SK-N-SH (cell line): ENCODE data around the gene OR8B4. TPM values are rescaled to one million over a fixed set of nuclear protein-coding genes. Genes with fewer than 3 reads are reported as not detected.

ENCODE experiments used
- CTCF ChIA-PET: fragments of 300-600, 350-600 bp; formaldehyde crosslinking; extraction: SDS; loops from one replicate; lab custom pipeline; 2021; lab: Yijun Ruan, JAX
- POLR2A ChIA-PET: fragments of 350-600 bp; sonication (Branson Sonifier 250); formaldehyde crosslinking; extraction: SDS; loops from one replicate; lab custom pipeline; 2020; ENCODE audit warnings: antibody characterized with exemption, inconsistent platforms; lab: Yijun Ruan, JAX
- DNase-seq: peaks from one replicate; pipeline ENCODE4 v3.0.0; 2012
- H2AFZ ChIP-seq: fragments of 200-600 bp; sonication (generic); 2 replicates; pipeline ENCODE4 v1.8.1; 2016; ENCODE audit warnings: antibody characterized with exemption, mild to moderate bottlenecking, low read depth
- H3F3A ChIP-seq: fragments of 200-600 bp; sonication (generic); replicated peaks from 2 replicates; pipeline ENCODE3; 2016; ENCODE audit warnings: antibody characterized with exemption, mild to moderate bottlenecking; ENCODE audit not compliant: insufficient read depth
- H3K27ac ChIP-seq, 2 experiments: fragments of 200-500 bp in 1 of 2; fragments of 200-600 bp in 1 of 2; sonication (Bioruptor generic) in 1 of 2; sonication (generic), shearing (Covaris generic) in 1 of 2; 2 replicates each; pipeline versions ENCODE4 v1.5.1 to v1.6.1; 2014 to 2016; ENCODE audit warnings: low read depth in 2 of 2, inconsistent platforms in 1 of 2, low read length in 1 of 2, mild to moderate bottlenecking in 1 of 2, mixed read lengths in 1 of 2
- H3K27me3 ChIP-seq: fragments of 200-600 bp; sonication (generic), shearing (Covaris generic); 2 replicates; pipeline ENCODE4 v1.6.1; 2016; ENCODE audit warnings: mixed run types; ENCODE audit not compliant: insufficient read depth
- H3K36me3 ChIP-seq, 2 experiments: fragments of 200-500 bp in 1 of 2; fragments of 200-600 bp in 1 of 2; sonication (Bioruptor generic) in 1 of 2; sonication (generic) in 1 of 2; replicated peaks in 1 of 2; 2 replicates each; pipeline versions ENCODE3 to v1.5.1; 2014 to 2016; ENCODE audit warnings: low read length in 1 of 2, mild to moderate bottlenecking in 1 of 2; ENCODE audit not compliant: insufficient read depth in 2 of 2, control insufficient read depth in 1 of 2
- H3K4me1 ChIP-seq, 2 experiments: fragments of 200-500 bp in 1 of 2; fragments of 200-600 bp in 1 of 2; sonication (Bioruptor generic) in 1 of 2; sonication (generic), shearing (Covaris generic) in 1 of 2; 2 replicates each; pipeline versions ENCODE4 v1.5.1 to v1.6.1; 2014 to 2016; ENCODE audit warnings: low read depth in 1 of 2, low read length in 1 of 2, mixed run types in 1 of 2; ENCODE audit not compliant: insufficient read depth in 2 of 2, control insufficient read depth in 1 of 2
- H3K4me2 ChIP-seq: fragments of 200-600 bp; sonication (generic), shearing (Covaris generic); 2 replicates; pipeline ENCODE4 v1.6.1; 2017; ENCODE audit warnings: mixed run types
- H3K4me3 ChIP-seq, 2 experiments: fragments of 200-500 bp in 1 of 2; fragments of 200-600 bp in 1 of 2; sonication (Bioruptor generic) in 1 of 2; sonication (generic), shearing (Covaris generic) in 1 of 2; 2 replicates each; pipeline versions ENCODE4 v1.5.1 to v1.8.1; 2014 to 2016; ENCODE audit warnings: low read depth in 2 of 2, inconsistent platforms in 1 of 2, low read length in 1 of 2, mild to moderate bottlenecking in 1 of 2, mixed read lengths in 1 of 2, moderate library complexity in 1 of 2
- H3K79me2 ChIP-seq: fragments of 200-600 bp; sonication (generic); 2 replicates; pipeline ENCODE4 v1.8.1; 2017; ENCODE audit warnings: mild to moderate bottlenecking; ENCODE audit not compliant: insufficient read depth
- H3K9ac ChIP-seq: fragments of 200-600 bp; sonication (generic); 2 replicates; pipeline ENCODE4 v1.6.1; 2017; ENCODE audit warnings: mixed run types
- H3K9me2 ChIP-seq: fragments of 200-600 bp; sonication (generic); 2 replicates; pipeline ENCODE4 v1.6.1; 2017; ENCODE audit warnings: mixed run types
- H3K9me3 ChIP-seq: fragments of 200-600 bp; sonication (generic); 2 replicates; pipeline ENCODE4 v1.6.1; 2017; ENCODE audit warnings: mixed run types, mild to moderate bottlenecking, moderate library complexity
- H4K20me1 ChIP-seq: fragments of 200-600 bp; sonication (generic); 2 replicates; pipeline ENCODE4 v1.6.1; 2017; ENCODE audit warnings: mild to moderate bottlenecking, mixed run types; ENCODE audit not compliant: insufficient read depth
- EZH2phosphoT487 ChIP-seq: fragments of 200-600 bp; sonication (generic); IDR thresholded peaks from 2 replicates; pipeline ENCODE4 v1.6.1; 2017; ENCODE audit warnings: low read depth, mixed run types, mild to moderate bottlenecking, antibody characterized with exemption, moderate library complexity, borderline replicate concordance
- FOSL2 ChIP-seq: IDR thresholded peaks from 2 replicates; pipeline ENCODE4 v1.4.0; 2012; ENCODE audit warnings: low read depth, mild to moderate bottlenecking, moderate library complexity, borderline replicate concordance
- FOXM1 ChIP-seq: IDR thresholded peaks from 2 replicates; pipeline ENCODE4 v1.4.0; 2012; ENCODE audit warnings: low read depth, mild to moderate bottlenecking
- MXI1 ChIP-seq: IDR thresholded peaks from 2 replicates; pipeline ENCODE4 v1.6.1; 2012; ENCODE audit warnings: mild to moderate bottlenecking, low read depth, low read length, improper control_type of control experiment
- NFIC ChIP-seq: IDR thresholded peaks from 2 replicates; pipeline ENCODE4 v1.4.0; 2012; ENCODE audit warnings: borderline replicate concordance
- SIN3A ChIP-seq: IDR thresholded peaks from 2 replicates; pipeline ENCODE4 v1.6.1; 2012; ENCODE audit warnings: low read depth, mild to moderate bottlenecking, low read length, moderate library complexity, borderline replicate concordance
- SMC3 ChIP-seq: IDR thresholded peaks from 2 replicates; pipeline ENCODE4 v1.6.1; 2012; ENCODE audit warnings: low read depth, low read length, improper control_type of control experiment
- WGBS: methylation state at CpG from one replicate; pipeline ENCODE4 v1.1.6; 2017; ENCODE audit warnings: low lambda C conversion rate; 5-methylcytosine and 5-hydroxymethylcytosine counted together
- polyA plus RNA-seq, 3 experiments: library from polyadenylated mRNA; depleted of rRNA; stranded (reverse); fragments of >200 nt; gene quantifications; 2 replicates each; pipeline ENCODE4 v1.2.3, GENCODE V29; 2012
- TF ChIP-seq, protein P1 (sequence below): IDR thresholded peaks from 2 replicates; pipeline ENCODE4 v1.6.1; 2012; ENCODE audit warnings: mild to moderate bottlenecking, low read depth, low read length, moderate library complexity
- TF ChIP-seq, protein P2 (sequence below): IDR thresholded peaks from 2 replicates; pipeline ENCODE4 v1.4.0; 2012; ENCODE audit warnings: low read depth, borderline replicate concordance
- TF ChIP-seq, protein P3 (sequence below): IDR thresholded peaks from 2 replicates; pipeline ENCODE4 v1.4.0; 2012; ENCODE audit warnings: low read depth
- TF ChIP-seq, protein P4 (sequence below): IDR thresholded peaks from 2 replicates; pipeline ENCODE4; 2012

Gene OR8B4
- polyA plus RNA-seq, 1 of the 3 experiments (the other 2 are of a cell fraction): not detected

DNA sequence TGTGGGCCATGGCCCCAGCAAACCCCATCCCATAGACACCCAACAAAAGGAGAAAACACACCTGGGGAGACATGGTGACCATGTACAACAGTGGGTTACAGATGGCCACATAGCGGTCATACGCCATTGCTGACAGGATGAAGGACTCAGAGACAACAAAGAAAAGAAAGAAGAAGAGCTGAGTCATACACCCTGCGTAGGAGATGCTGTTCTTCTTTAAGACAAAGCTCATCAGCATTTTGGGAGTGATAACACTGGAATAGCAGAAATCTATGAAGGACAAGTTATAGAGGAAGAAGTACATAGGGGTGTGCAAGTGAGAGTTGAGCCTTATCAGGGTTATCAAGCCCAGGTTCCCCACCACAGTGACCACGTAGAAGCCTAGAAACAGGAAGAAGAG, 15.9 kb upstream of the OR8B4 start (continued):
- TF ChIP-seq SMC3 (no peak), FOXM1 (no peak), NFIC (no peak), EZH2phosphoT487 (no peak), SIN3A (no peak)
- TF ChIP-seq, protein P1, sequence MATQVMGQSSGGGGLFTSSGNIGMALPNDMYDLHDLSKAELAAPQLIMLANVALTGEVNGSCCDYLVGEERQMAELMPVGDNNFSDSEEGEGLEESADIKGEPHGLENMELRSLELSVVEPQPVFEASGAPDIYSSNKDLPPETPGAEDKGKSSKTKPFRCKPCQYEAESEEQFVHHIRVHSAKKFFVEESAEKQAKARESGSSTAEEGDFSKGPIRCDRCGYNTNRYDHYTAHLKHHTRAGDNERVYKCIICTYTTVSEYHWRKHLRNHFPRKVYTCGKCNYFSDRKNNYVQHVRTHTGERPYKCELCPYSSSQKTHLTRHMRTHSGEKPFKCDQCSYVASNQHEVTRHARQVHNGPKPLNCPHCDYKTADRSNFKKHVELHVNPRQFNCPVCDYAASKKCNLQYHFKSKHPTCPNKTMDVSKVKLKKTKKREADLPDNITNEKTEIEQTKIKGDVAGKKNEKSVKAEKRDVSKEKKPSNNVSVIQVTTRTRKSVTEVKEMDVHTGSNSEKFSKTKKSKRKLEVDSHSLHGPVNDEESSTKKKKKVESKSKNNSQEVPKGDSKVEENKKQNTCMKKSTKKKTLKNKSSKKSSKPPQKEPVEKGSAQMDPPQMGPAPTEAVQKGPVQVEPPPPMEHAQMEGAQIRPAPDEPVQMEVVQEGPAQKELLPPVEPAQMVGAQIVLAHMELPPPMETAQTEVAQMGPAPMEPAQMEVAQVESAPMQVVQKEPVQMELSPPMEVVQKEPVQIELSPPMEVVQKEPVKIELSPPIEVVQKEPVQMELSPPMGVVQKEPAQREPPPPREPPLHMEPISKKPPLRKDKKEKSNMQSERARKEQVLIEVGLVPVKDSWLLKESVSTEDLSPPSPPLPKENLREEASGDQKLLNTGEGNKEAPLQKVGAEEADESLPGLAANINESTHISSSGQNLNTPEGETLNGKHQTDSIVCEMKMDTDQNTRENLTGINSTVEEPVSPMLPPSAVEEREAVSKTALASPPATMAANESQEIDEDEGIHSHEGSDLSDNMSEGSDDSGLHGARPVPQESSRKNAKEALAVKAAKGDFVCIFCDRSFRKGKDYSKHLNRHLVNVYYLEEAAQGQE: no peak

DNA sequence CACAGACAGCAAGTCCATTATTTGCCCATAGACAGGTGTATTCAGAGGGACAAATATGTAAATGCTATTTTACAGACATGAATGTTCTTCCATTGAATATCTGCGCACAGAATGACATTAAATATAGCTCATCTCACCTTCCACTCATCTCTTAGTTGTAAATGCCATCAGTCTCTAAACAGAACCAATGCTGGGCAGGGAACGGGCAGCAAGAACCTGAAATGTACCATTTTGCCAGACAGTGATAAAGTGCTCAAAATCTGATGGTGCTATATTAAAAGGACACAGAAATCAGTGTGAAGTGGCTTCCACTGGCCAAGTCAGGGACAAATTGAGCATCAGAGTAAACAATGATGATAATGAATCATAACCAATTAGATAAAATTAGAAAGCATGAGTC, 10.0 kb upstream of the OR8B4 start:
- Histone ChIP-seq H3K9ac (no peak overlapping the region), H3F3A (no peaks in the 10 kb centered on the region), H4K20me1 (no peaks in the 10 kb centered on the region), H2AFZ (no peak overlapping the region)
- WGBS: 0% methylated on average over 2 of the region's 2 CpGs
- TF ChIP-seq, protein P2, sequence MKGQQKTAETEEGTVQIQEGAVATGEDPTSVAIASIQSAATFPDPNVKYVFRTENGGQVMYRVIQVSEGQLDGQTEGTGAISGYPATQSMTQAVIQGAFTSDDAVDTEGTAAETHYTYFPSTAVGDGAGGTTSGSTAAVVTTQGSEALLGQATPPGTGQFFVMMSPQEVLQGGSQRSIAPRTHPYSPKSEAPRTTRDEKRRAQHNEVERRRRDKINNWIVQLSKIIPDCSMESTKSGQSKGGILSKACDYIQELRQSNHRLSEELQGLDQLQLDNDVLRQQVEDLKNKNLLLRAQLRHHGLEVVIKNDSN: no peak
- TF ChIP-seq, protein P3, sequence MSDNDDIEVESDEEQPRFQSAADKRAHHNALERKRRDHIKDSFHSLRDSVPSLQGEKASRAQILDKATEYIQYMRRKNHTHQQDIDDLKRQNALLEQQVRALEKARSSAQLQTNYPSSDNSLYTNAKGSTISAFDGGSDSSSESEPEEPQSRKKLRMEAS: no peak
- TF ChIP-seq MXI1 (no peak), FOSL2 (no peak), FOXM1 (no peak), NFIC (no peak)
- TF ChIP-seq, protein P4, sequence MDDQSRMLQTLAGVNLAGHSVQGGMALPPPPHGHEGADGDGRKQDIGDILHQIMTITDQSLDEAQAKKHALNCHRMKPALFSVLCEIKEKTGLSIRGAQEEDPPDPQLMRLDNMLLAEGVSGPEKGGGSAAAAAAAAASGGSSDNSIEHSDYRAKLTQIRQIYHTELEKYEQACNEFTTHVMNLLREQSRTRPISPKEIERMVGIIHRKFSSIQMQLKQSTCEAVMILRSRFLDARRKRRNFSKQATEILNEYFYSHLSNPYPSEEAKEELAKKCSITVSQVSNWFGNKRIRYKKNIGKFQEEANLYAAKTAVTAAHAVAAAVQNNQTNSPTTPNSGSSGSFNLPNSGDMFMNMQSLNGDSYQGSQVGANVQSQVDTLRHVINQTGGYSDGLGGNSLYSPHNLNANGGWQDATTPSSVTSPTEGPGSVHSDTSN: no peak
- TF ChIP-seq, all 33 proteins: peak for 0
- Histone ChIP-seq H3K4me2 (no peak overlapping the region), H3K4me1 (no peaks in the 10 kb centered on the region), H3K79me2 (no peaks in the 10 kb centered on the region), H3K9me3 (no peaks in the 10 kb centered on the region), H3K27me3 (no peaks in the 10 kb centered on the region; the same call in 1 of the 2 replicates), H3K27ac (no peak overlapping the region), H3K9me2 (no peaks in the 10 kb centered on the region), H3K36me3 (no peaks in the 10 kb centered on the region), H3K4me3 (no peak overlapping the region)
- DNase-seq: no peak
- ChIA-PET POLR2A (no interaction called here), CTCF (no interaction called here)
